IMR-90 (cell line): ENCODE measurements around the gene IQCE. TPM values are rescaled to one million over a fixed set of nuclear protein-coding genes. Genes with fewer than 3 reads are reported as not detected.

Experiments used
- ATAC-seq: fragments of 200-7000 bp; cut with Tn5 transposase; 2 replicates; pipeline ENCODE4 v1.9.1; 2020; ENCODE audit warnings: low read depth, mild to moderate bottlenecking, moderate library complexity
- BruUV-seq: library from RNA; stranded (reverse); fragments of 400-500 nt; replicated peaks from 2 replicates; lab custom pipeline; 2021; lab: Mats Ljungman, UMichigan
- CTCF ChIA-PET: fragments of 300-600 bp; formaldehyde crosslinking; extraction: SDS; loops from one replicate; lab custom pipeline; 2021; ENCODE audit warnings: antibody characterized with exemption; lab: Yijun Ruan, JAX
- POLR2A ChIA-PET: fragments of 300-600 bp; sonication (Branson Sonifier 250); formaldehyde crosslinking; loops from one replicate; lab custom pipeline; 2022; ENCODE audit warnings: antibody characterized with exemption; ENCODE audit not compliant: unreplicated experiment; lab: Charles Lee
- DNase-seq: peaks from one replicate; pipeline ENCODE4 v3.0.0; 2013
- H2AFZ ChIP-seq: replicated peaks from 2 replicates; pipeline ENCODE3; 2013; ENCODE audit warnings: low read length, mild to moderate bottlenecking; ENCODE audit not compliant: poor library complexity
- H2AK5ac ChIP-seq: 2 replicates; pipeline ENCODE4 v1.6.1; 2013; ENCODE audit warnings: low read depth, low read length, inconsistent platforms
- H2AK9ac ChIP-seq: replicated peaks from 2 replicates; pipeline ENCODE3; 2013; ENCODE audit warnings: mild to moderate bottlenecking, low read depth, low read length, moderate library complexity; ENCODE audit not compliant: poor library complexity
- H2BK120ac ChIP-seq: 2 replicates; pipeline ENCODE4 v1.6.1; 2013; ENCODE audit warnings: low read depth, low read length, inconsistent platforms
- H2BK15ac ChIP-seq: 3 replicates; pipeline ENCODE4 v1.6.1; 2013; ENCODE audit warnings: low read depth, low read length, inconsistent platforms
- H2BK20ac ChIP-seq: 2 replicates; pipeline ENCODE4 v1.6.1; 2013; ENCODE audit warnings: low read depth, mild to moderate bottlenecking, inconsistent platforms, low read length, moderate library complexity
- H2BK5ac ChIP-seq: 2 replicates; pipeline ENCODE4 v1.6.1; 2013; ENCODE audit warnings: mild to moderate bottlenecking, low read depth, low read length, inconsistent platforms; ENCODE audit not compliant: poor library complexity, severe bottlenecking
- H3K14ac ChIP-seq: replicated peaks from 2 replicates; pipeline ENCODE4 v1.6.1; 2013; ENCODE audit warnings: low read depth, low read length, inconsistent platforms
- H3K18ac ChIP-seq: 2 replicates; pipeline ENCODE4 v1.6.1; 2013; ENCODE audit warnings: low read depth, low read length, control low read depth
- H3K23ac ChIP-seq: 2 replicates; pipeline ENCODE4 v1.6.1; 2013; ENCODE audit warnings: low read depth, low read length, inconsistent platforms
- H3K27ac ChIP-seq: 2 replicates; pipeline ENCODE4 v1.5.1; 2013; ENCODE audit warnings: mild to moderate bottlenecking, control low read depth, low read length; ENCODE audit not compliant: insufficient read depth
- H3K27me3 ChIP-seq: 2 replicates; pipeline ENCODE4 v1.6.1; 2013; ENCODE audit warnings: low read length; ENCODE audit not compliant: control insufficient read depth, insufficient read depth
- H3K36me3 ChIP-seq: 2 replicates; pipeline ENCODE4 v1.6.1; 2013; ENCODE audit warnings: low read length, mixed read lengths; ENCODE audit not compliant: control insufficient read depth, insufficient read depth
- H3K4ac ChIP-seq: 2 replicates; pipeline ENCODE4 v1.6.1; 2013; ENCODE audit warnings: low read depth, low read length, inconsistent platforms
- H3K4me1 ChIP-seq: 2 replicates; pipeline ENCODE4 v1.6.1; 2013; ENCODE audit warnings: low read length, mixed read lengths; ENCODE audit not compliant: control insufficient read depth, insufficient read depth
- H3K4me2 ChIP-seq: 2 replicates; pipeline ENCODE4 v1.6.1; 2013; ENCODE audit warnings: low read depth, mild to moderate bottlenecking, control low read depth, low read length, moderate library complexity
- H3K4me3 ChIP-seq: 2 replicates; pipeline ENCODE4 v1.5.1; 2013; ENCODE audit warnings: low read depth, mild to moderate bottlenecking, control low read depth, low read length, moderate library complexity; ENCODE audit not compliant: insufficient read depth
- H3K56ac ChIP-seq: 2 replicates; pipeline ENCODE4 v1.6.1; 2013; ENCODE audit warnings: low read length, inconsistent platforms; ENCODE audit not compliant: insufficient read depth; ENCODE audit errors: extremely low read depth
- H3K79me1 ChIP-seq, 2 experiments: 2 replicates each; pipeline ENCODE4 v1.6.1; 2013; ENCODE audit warnings: low read length in 2 of 2, inconsistent platforms in 1 of 2, low read depth in 1 of 2
- H3K9ac ChIP-seq: 2 replicates; pipeline ENCODE4 v1.6.1; 2013; ENCODE audit warnings: low read depth, low read length, control low read depth
- H3K9me1 ChIP-seq: 2 replicates; pipeline ENCODE4 v1.6.1; 2013; ENCODE audit warnings: low read length, inconsistent platforms; ENCODE audit not compliant: insufficient read depth
- H3K9me3 ChIP-seq: 2 replicates; pipeline ENCODE4 v1.6.1; 2013; ENCODE audit warnings: low read length; ENCODE audit not compliant: control insufficient read depth, insufficient read depth
- H4K20me1 ChIP-seq: 2 replicates; pipeline ENCODE4 v1.6.1; 2013; ENCODE audit warnings: low read length, inconsistent platforms; ENCODE audit not compliant: insufficient read depth
- H4K5ac ChIP-seq: 2 replicates; pipeline ENCODE4 v1.6.1; 2013; ENCODE audit warnings: mild to moderate bottlenecking, low read depth, low read length, control low read depth
- H4K8ac ChIP-seq, 2 experiments: 2 replicates each; pipeline ENCODE4 v1.6.1; 2013; ENCODE audit warnings: low read depth in 2 of 2, low read length in 2 of 2, control low read depth in 1 of 2, inconsistent platforms in 1 of 2
- H4K91ac ChIP-seq: 2 replicates; pipeline ENCODE4 v1.6.1; 2013; ENCODE audit warnings: low read depth, low read length, inconsistent platforms; ENCODE audit not compliant: insufficient read depth
- BHLHE40 ChIP-seq: fragments of 150-350 bp; IDR thresholded peaks from 2 replicates; pipeline ENCODE4 v1.6.1; 2016; ENCODE audit warnings: mild to moderate bottlenecking, low read depth, low read length
- CEBPB ChIP-seq: IDR thresholded peaks from 2 replicates; pipeline ENCODE4 v1.6.1; 2012; ENCODE audit warnings: low read depth, low read length, improper control_type of control experiment
- CTCF ChIP-seq: conservative IDR thresholded peaks from 2 replicates; pipeline ENCODE4 v1.5.1; 2012; ENCODE audit warnings: mild to moderate bottlenecking, low read depth, low read length, improper control_type of control experiment
- MXI1 ChIP-seq: IDR thresholded peaks from 2 replicates; pipeline ENCODE4 v1.6.1; 2012; ENCODE audit warnings: low read depth, mild to moderate bottlenecking, low read length, moderate library complexity, borderline replicate concordance
- NFE2L2 ChIP-seq: fragments of 150-350 bp; IDR thresholded peaks from 2 replicates; pipeline ENCODE4 v1.6.1; 2016; ENCODE audit warnings: low read depth, mild to moderate bottlenecking, low read length
- POLR2A ChIP-seq: IDR thresholded peaks from 2 replicates; pipeline ENCODE4 v1.6.1; 2012; ENCODE audit warnings: mild to moderate bottlenecking, low read depth, low read length
- RAD21 ChIP-seq: IDR thresholded peaks from 2 replicates; pipeline ENCODE4 v1.6.1; 2012; ENCODE audit warnings: low read length, improper control_type of control experiment
- RCOR1 ChIP-seq: IDR thresholded peaks from 2 replicates; pipeline ENCODE4 v1.6.1; 2012; ENCODE audit warnings: mild to moderate bottlenecking, low read length, improper control_type of control experiment; ENCODE audit not compliant: insufficient replicate concordance
- RFX5 ChIP-seq: IDR thresholded peaks from 2 replicates; pipeline ENCODE4 v1.8.0; 2012; ENCODE audit warnings: low read depth, mild to moderate bottlenecking, low read length, moderate library complexity
- SMC3 ChIP-seq: fragments of 150-350 bp; IDR thresholded peaks from 2 replicates; pipeline ENCODE4 v1.6.1; 2016; ENCODE audit warnings: low read depth, mild to moderate bottlenecking, antibody characterized with exemption, low read length, moderate library complexity
- WGBS, 2 experiments: methylation state at CpG; one replicate each; pipeline versions ENCODE4 v1.1.5 to v1.1.7; 2013; ENCODE audit warnings: missing lambda C conversion rate in 2 of 2; ENCODE audit not compliant: insufficient read length in 1 of 2; ENCODE audit errors: extremely low coverage in 2 of 2; 5-methylcytosine and 5-hydroxymethylcytosine counted together
- dilution Hi-C: fragments of 300-500 bp; cut with HindIII; formaldehyde crosslinking; loops from one replicate; pipeline ENCODE4 v1.14.3; 2018; ENCODE audit warnings: low sequenced_read_pairs; ENCODE audit not compliant: unreplicated experiment
- in situ Hi-C: fragments of 300-500 bp; cut with MboI; formaldehyde crosslinking; loops from 3 replicates; pipeline ENCODE4 v1.14.3; 2019; ENCODE audit warnings: low sequenced_read_pairs, inconsistent platforms, mixed read lengths
- intact Hi-C: fragments of 100-400 bp; cut with micrococcal nuclease; formaldehyde crosslinking; loops from 2 replicates; pipeline ENCODE4 v1.10.0; 2022
- polyA plus RNA-seq, 3 experiments: library from polyadenylated mRNA; depleted of rRNA; stranded (reverse); fragments of >200 nt; gene quantifications; 2 replicates each; pipeline ENCODE4 v1.2.3, GENCODE V29; 2012; ENCODE audit warnings: low replicate concordance in 1 of 3
- total RNA-seq: library from RNA; depleted of rRNA; stranded (reverse); fragments of >200 nt; gene quantifications from 2 replicates; pipeline ENCODE4 v1.2.3, GENCODE V29; 2012

IQCE gene
- total and polyA plus RNA-seq, 2 of the 4 experiments (the other 2 are of a cell fraction), result 5.0 to 6.3 TPM

GRCh38 chr7:2542916-2543871 lies 15.6 kb upstream of the IQCE start:
- Histone ChIP-seq H4K20me1 (no peaks in the 10 kb centered on the region; the same call in 1 of the 2 replicates), H3K56ac (no peak overlapping the region), H2AFZ (no peak overlapping the region), H3K9me3 (no peaks in the 10 kb centered on the region), H2AK5ac (no peak overlapping the region), H2BK15ac (no peak overlapping the region), H2AK9ac (no peak overlapping the region), H3K36me3 (peaks cover 62% of the 10 kb centered on the region), H4K5ac (no peak overlapping the region), H3K79me1 (no peaks in the 10 kb centered on the region; a peak in 1 of 4 replicates), H2BK5ac (no peak overlapping the region), H3K14ac (no peak overlapping the region), H3K4me2 (no peak overlapping the region), H3K4ac (no peak overlapping the region), H3K18ac (no peak overlapping the region), H4K8ac (no peak overlapping the region), H3K4me3 (no peak overlapping the region), H4K91ac (no peak overlapping the region), H2BK20ac (no peak overlapping the region), H3K23ac (no peak overlapping the region), H3K27ac (no peak overlapping the region), H3K9me1 (no peaks in the 10 kb centered on the region; the same call in 1 of the 2 replicates), H3K9ac (no peak overlapping the region), H3K4me1 (no peaks in the 10 kb centered on the region), H3K27me3 (no peaks in the 10 kb centered on the region), H2BK120ac (no peak overlapping the region)
- ChIA-PET CTCF (no interaction called here), POLR2A (no interaction called here)
- dilution Hi-C loops (no loop called here), in situ Hi-C loops (no loop called here), intact Hi-C loops (no loop called here)
- TF ChIP-seq NFE2L2 (no peak), MXI1 (no peak), SMC3 (no peak), RAD21 (no peak), CTCF (no peak), RFX5 (no peak), RCOR1 (no peak), BHLHE40 (no peak), POLR2A (no peak), CEBPB (no peak)
- BruUV-seq, result no TSS peak
- DNase-seq, result no peak
- 95% methylated on average over 28 of the region's 53 CpGs; no CpG with 5 or more reads in 1 of the 2 experiments for WGBS, 2 experiments
- no peak for ATAC-seq
